Type B pancreatic cell (in vitro differentiated cells): ENCODE measurements around the gene ZNF827. TPM values are rescaled to one million over a fixed set of nuclear protein-coding genes. Genes with fewer than 3 reads are reported as not detected.

ENCODE experiments used
- DNase-seq: peaks from one replicate; pipeline ENCODE4 v3.0.0; 2021; ENCODE audit warnings: mixed read lengths; ENCODE audit not compliant: unreplicated experiment; ENCODE audit errors: extremely low spot score
- H3K27ac Mint-ChIP-seq: 2 replicates; pipeline ENCODE4 v1.8.0; 2021; ENCODE audit warnings: mild to moderate bottlenecking, mixed read lengths
- H3K27me3 Mint-ChIP-seq: 2 replicates; pipeline ENCODE4 v1.8.0; 2021; ENCODE audit warnings: mixed read lengths
- H3K36me3 Mint-ChIP-seq: 2 replicates; pipeline ENCODE4 v1.8.0; 2021; ENCODE audit warnings: mixed read lengths
- H3K4me1 Mint-ChIP-seq: one replicate; pipeline ENCODE4 v1.8.0; 2021; ENCODE audit warnings: mixed read lengths; ENCODE audit not compliant: unreplicated experiment
- H3K4me3 Mint-ChIP-seq: 2 replicates; pipeline ENCODE4 v1.8.0; 2021; ENCODE audit warnings: mild to moderate bottlenecking, mixed read lengths
- H3K9me3 Mint-ChIP-seq: 2 replicates; pipeline ENCODE4 v1.8.0; 2021; ENCODE audit warnings: mixed read lengths
- total RNA-seq: library from RNA; stranded (reverse); gene quantifications from 2 replicates; pipeline ENCODE4 v1.2.1, GENCODE V29; 2021; ENCODE audit warnings: low replicate concordance
- TF ChIP-seq, protein P1 (sequence below): fragments of 200-600 bp; sonication (generic); conservative IDR thresholded peaks from 2 replicates; pipeline ENCODE4 v1.5.0; 2021; ENCODE audit warnings: antibody characterized with exemption, mild to moderate bottlenecking

Gene ZNF827
- total RNA-seq, 1 donor from 2014 or later, result 39.9 TPM

DNA sequence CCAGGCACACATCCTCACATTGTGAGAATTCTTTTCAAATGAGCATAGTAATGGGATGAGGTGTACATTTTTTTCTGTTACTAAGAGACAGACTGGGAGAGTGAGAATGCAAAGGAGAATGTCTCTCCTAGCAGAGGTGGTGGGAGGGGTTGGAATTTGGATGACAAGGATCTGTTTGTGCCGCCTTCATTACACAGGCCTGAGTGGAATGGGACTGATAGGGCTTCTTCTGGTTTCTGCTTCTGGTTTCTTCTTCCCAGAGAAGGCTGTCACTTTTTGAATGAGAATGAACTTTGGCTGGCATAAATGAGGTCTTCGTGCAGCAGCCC, 203.3 kb downstream of the ZNF827 start:
- peak overlapping the region; percentile 98 for H3K27ac Mint-ChIP-seq
- TF ChIP-seq, protein P1, sequence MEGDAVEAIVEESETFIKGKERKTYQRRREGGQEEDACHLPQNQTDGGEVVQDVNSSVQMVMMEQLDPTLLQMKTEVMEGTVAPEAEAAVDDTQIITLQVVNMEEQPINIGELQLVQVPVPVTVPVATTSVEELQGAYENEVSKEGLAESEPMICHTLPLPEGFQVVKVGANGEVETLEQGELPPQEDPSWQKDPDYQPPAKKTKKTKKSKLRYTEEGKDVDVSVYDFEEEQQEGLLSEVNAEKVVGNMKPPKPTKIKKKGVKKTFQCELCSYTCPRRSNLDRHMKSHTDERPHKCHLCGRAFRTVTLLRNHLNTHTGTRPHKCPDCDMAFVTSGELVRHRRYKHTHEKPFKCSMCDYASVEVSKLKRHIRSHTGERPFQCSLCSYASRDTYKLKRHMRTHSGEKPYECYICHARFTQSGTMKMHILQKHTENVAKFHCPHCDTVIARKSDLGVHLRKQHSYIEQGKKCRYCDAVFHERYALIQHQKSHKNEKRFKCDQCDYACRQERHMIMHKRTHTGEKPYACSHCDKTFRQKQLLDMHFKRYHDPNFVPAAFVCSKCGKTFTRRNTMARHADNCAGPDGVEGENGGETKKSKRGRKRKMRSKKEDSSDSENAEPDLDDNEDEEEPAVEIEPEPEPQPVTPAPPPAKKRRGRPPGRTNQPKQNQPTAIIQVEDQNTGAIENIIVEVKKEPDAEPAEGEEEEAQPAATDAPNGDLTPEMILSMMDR, result no peak
- no peaks in the 10 kb centered on the region for H3K36me3 Mint-ChIP-seq
- no peak for DNase-seq
- no peaks in the 10 kb centered on the region for H3K27me3 Mint-ChIP-seq
- H3K9me3 Mint-ChIP-seq, result no peaks in the 10 kb centered on the region
- peak overlapping the region; percentile 87 for H3K4me3 Mint-ChIP-seq
- H3K4me1 Mint-ChIP-seq, result peaks cover 38% of the 10 kb centered on the region

DNA sequence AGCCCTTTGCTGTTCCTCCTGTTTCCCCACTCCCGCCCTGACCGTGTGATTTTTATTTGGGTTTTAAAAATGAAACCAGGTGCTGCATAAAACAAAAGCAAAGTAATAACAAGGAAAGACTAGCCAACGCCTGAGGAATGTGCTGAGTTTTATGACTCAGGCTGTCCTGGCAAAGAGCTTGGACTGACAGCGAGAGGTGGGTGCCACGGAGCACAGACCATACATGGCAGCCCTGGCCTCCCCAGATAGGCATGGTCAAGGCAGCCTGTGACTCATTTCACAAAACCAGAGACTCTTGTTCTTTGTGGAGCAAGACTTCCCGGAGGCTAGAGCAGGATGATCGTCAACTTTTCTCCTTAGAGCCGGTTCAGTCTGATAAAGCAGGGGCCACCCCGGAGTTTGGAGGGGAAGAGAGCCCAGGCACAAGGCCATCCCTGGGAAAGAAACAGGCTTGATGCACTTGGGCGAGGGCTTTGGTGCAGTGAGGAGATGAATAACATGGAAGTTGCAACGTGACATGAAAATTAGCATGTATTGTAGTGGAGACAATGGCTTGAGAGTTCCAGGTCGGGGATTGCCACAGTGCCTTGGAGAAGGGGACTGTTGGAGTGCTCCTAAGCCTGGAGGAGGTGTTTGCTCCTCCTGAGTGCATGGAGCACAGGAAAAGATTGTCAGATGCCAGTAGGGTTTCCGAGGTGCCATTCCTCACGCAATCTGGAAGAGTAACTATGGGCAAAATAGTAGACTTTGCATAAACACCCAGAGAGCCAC, 203.9 kb downstream of the ZNF827 start:
- Mint-ChIP-seq H3K27ac (peak overlapping the region; percentile 98), H3K9me3 (peaks cover under 1% of the 10 kb centered on the region), H3K4me3 (peak overlapping the region; percentile 87), H3K4me1 (peaks cover 37% of the 10 kb centered on the region), H3K27me3 (no peaks in the 10 kb centered on the region), H3K36me3 (no peaks in the 10 kb centered on the region)
- DNase-seq, result no peak
- TF ChIP-seq, protein P1, result no peak

DNA sequence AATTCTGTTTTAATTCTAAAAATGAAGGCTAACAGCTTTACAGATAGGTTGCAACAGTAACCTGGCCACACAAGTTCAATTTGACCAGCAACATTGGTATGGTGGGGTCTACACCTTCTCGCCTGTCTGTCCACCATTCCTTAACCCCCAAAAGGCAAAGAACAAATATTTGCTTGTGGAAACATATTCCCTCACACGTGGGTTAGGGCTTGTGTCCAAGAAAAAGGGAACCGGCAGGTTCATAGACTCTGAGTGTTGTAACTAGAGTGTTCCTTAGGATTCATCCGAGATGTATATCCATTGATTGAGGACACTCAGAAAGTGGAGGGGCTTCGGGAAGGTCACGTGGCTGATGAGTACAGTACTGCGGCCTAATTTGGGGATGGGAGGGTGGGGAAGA, 204.6 kb downstream of the ZNF827 start:
- H3K4me3 Mint-ChIP-seq, result peak overlapping the region; percentile 87
- no peak for DNase-seq

DNA sequence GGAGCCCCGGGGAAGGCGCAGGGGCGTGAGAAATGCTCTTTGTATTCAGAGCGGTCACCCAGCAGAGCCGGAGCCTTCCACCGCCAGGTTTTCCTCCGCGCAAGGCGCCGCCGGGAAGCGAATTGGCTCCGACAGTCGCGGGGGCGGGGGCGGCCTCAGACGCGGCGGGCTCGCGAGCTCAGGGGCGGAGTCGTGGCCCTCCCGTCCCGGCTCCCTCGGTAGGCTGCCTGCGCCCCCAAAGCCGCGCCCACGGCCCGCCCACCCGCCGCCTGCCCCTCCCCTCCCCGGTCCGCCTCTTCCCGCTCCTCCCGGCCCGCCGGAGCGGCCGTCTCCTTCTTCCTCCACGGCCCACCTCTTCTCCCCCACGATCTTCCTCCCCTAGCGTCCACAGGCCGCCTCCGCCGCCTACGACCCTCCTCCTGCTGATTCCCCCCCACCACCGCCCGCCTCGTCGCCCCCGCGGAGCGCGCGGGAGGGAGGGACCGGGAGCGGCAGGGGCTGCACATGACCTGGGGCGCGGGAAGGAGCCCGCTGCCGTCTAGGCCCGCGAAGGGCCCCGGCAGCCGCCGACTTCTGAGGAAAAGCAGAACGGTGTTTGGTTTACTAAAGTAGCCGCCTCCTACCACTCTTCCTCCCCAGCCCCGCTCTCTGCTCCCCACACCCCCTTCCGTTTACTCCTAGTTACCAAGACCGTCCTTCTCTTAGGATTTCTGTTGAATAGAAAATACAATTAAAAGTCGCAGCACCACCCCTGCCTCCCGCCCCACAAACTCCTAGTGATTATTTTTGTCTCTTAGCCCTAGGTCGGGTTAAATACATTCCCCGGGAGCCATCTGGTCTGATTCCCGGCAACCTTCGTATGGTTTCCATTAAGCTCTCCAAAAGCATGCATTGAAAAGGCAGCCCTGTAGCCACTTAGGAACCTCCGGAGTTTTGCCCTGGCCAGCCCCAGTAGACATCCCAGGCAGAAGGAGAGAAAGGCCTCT, 205.4 kb downstream of the ZNF827 start:
- TF ChIP-seq, protein P1, result peak; percentile 40
- peaks cover 37% of the 10 kb centered on the region for H3K4me1 Mint-ChIP-seq
- peak; percentile 94 for DNase-seq

More for the DNA sequence above, 204.6 kb downstream of the ZNF827 start:
- TF ChIP-seq, protein P1, result no peak
- Mint-ChIP-seq H3K27me3 (no peaks in the 10 kb centered on the region), H3K9me3 (peaks cover 4% of the 10 kb centered on the region), H3K27ac (peak overlapping the region; percentile 98), H3K4me1 (peaks cover 37% of the 10 kb centered on the region), H3K36me3 (no peaks in the 10 kb centered on the region)

DNA sequence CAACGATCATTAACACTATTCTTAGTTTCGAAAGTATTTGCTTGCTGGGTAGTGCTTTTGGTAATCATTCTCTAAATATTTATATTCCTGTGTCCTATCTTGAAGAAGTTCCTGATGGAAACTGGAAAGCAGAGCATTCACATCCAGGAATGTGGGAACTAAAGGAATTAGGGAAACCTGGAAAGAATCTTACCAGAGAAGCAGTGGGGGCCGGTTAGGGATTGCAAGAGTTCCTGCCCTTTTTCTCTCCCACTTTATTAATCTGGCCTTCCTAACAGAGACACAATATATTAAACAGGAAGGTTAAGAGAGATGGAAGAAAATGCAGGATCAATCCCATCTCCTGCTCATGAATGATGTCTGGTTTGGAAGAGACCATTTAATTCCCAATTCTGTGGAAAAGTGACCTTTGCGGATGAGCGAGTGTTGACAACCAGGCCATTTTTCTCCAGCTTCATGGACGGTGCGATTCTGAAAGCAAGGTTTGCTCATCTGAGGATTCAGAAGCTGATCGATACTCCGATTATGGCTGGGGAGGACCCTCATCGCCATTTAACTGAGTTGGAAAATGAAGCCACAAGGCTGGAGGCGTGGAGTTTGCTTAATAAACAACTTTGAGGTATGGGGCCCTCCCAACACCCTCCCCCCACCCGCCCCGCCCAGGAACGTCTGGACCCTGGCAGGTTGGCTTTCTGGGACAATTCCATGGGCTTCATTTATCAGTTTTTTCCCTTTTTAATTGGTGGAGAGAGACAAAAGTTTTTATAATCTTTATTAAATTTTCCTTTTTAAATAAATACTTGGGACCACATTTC, 206.4 kb downstream of the ZNF827 start:
- Mint-ChIP-seq H3K4me1 (peaks cover 37% of the 10 kb centered on the region), H3K9me3 (peaks cover 4% of the 10 kb centered on the region), H3K36me3 (no peaks in the 10 kb centered on the region), H3K27ac (peak overlapping the region; percentile 98), H3K4me3 (peak overlapping the region; percentile 83), H3K27me3 (no peaks in the 10 kb centered on the region)
- DNase-seq, result no peak
- TF ChIP-seq, protein P1, result no peak

More for the DNA sequence above, 205.4 kb downstream of the ZNF827 start:
- Mint-ChIP-seq H3K27ac (peak overlapping the region; percentile 98), H3K4me3 (peak overlapping the region; percentile 87), H3K36me3 (no peaks in the 10 kb centered on the region), H3K9me3 (peaks cover 4% of the 10 kb centered on the region), H3K27me3 (no peaks in the 10 kb centered on the region)
